ENCODE measurements around the gene CYB5RL.

Gene CYB5RL

GRCh38 chr1:54241364-54241763, 41.5 kb upstream of the CYB5RL start:
- H3K79me2 ChIP-seq (ENCODE audit: low read length): no peaks in the 10 kb centered on the region
- no peak overlapping the region for H3K4me3 ChIP-seq (ENCODE audit: low read length)
- H3K9ac ChIP-seq (ENCODE audit: low read length): no peak overlapping the region
- H3K27me3 ChIP-seq (ENCODE audit: low read depth, low read length): no peaks in the 10 kb centered on the region
- no peak overlapping the region for H2AFZ ChIP-seq (ENCODE audit: low read depth, low read length)
- TF ChIP-seq CTCF (IDR thresholded peaks at IDR 0.05; ENCODE audit: low read depth, low read length): no peak
- no peak for TF ChIP-seq EZH2phosphoT487 (IDR thresholded peaks at IDR 0.05; ENCODE audit: low read depth)
- no peak overlapping the region for H3K27ac ChIP-seq (ENCODE audit: low read length)
- H3K4me2 ChIP-seq (ENCODE audit: low read length): no peak overlapping the region
- H3K36me3 ChIP-seq (replicated peaks; ENCODE audit: low read depth, low read length): no peaks in the 10 kb centered on the region
- peaks cover 6% of the 10 kb centered on the region for H3K4me1 ChIP-seq (ENCODE audit: low read length)
- H4K20me1 ChIP-seq (ENCODE audit: insufficient read depth, low read length): no peaks in the 10 kb centered on the region
- no peaks in the 10 kb centered on the region for H3K9me3 ChIP-seq (ENCODE audit: insufficient read depth, low read length)

GRCh38 chr1:54240741-54241335, 41.0 kb upstream of the CYB5RL start:
- no peak overlapping the region for H3K4me3 ChIP-seq (ENCODE audit: low read length)
- no peak overlapping the region for H3K27ac ChIP-seq (ENCODE audit: low read length)
- H2AFZ ChIP-seq (ENCODE audit: low read depth, low read length): no peak overlapping the region
- no peaks in the 10 kb centered on the region for H4K20me1 ChIP-seq (ENCODE audit: insufficient read depth, low read length)
- H3K9me3 ChIP-seq (ENCODE audit: insufficient read depth, low read length): no peaks in the 10 kb centered on the region
- H3K9ac ChIP-seq (ENCODE audit: low read length): no peak overlapping the region
- no peak for TF ChIP-seq CTCF (IDR thresholded peaks at IDR 0.05; ENCODE audit: low read depth, low read length)
- TF ChIP-seq EZH2phosphoT487 (IDR thresholded peaks at IDR 0.05; ENCODE audit: low read depth): no peak
- no peak overlapping the region for H3K4me2 ChIP-seq (ENCODE audit: low read length)
- H3K4me1 ChIP-seq (ENCODE audit: low read length): peaks cover 6% of the 10 kb centered on the region
- no peaks in the 10 kb centered on the region for H3K27me3 ChIP-seq (ENCODE audit: low read depth, low read length)
- no peaks in the 10 kb centered on the region for H3K36me3 ChIP-seq (replicated peaks; ENCODE audit: low read depth, low read length)
- H3K79me2 ChIP-seq (ENCODE audit: low read length): no peaks in the 10 kb centered on the region

- H3K9me3 ChIP-seq (ENCODE audit: insufficient read depth, low read length): no peaks in the 10 kb centered on the region
- H3K36me3 ChIP-seq (replicated peaks; ENCODE audit: low read depth, low read length): no peaks in the 10 kb centered on the region
- peaks cover 6% of the 10 kb centered on the region for H3K4me1 ChIP-seq (ENCODE audit: low read length)
- H2AFZ ChIP-seq (ENCODE audit: low read depth, low read length): no peak overlapping the region
- no peaks in the 10 kb centered on the region for H3K27me3 ChIP-seq (ENCODE audit: low read depth, low read length)
- no peak overlapping the region for H3K27ac ChIP-seq (ENCODE audit: low read length)
- no peak overlapping the region for H3K9ac ChIP-seq (ENCODE audit: low read length)
- no peak overlapping the region for H3K4me3 ChIP-seq (ENCODE audit: low read length)
- TF ChIP-seq CTCF (IDR thresholded peaks at IDR 0.05; ENCODE audit: low read depth, low read length) (no peak), EZH2phosphoT487 (IDR thresholded peaks at IDR 0.05; ENCODE audit: low read depth) (no peak)
- H4K20me1 ChIP-seq (ENCODE audit: insufficient read depth, low read length): no peaks in the 10 kb centered on the region
- no peak overlapping the region for H3K4me2 ChIP-seq (ENCODE audit: low read length)
- H3K79me2 ChIP-seq (ENCODE audit: low read length): no peaks in the 10 kb centered on the region
Observed at GRCh38 chr1:54239631-54240031, 39.8 kb upstream of the CYB5RL start.

- H3K4me2 ChIP-seq (ENCODE audit: low read length): peak overlapping the region; percentile 26; the same call in 1 of the 2 replicates
- no peaks in the 10 kb centered on the region for H4K20me1 ChIP-seq (ENCODE audit: insufficient read depth, low read length)
- no peak overlapping the region for H3K9ac ChIP-seq (ENCODE audit: low read length)
- no peak overlapping the region for H3K27ac ChIP-seq (ENCODE audit: low read length)
- H2AFZ ChIP-seq (ENCODE audit: low read depth, low read length): no peak overlapping the region
- no peaks in the 10 kb centered on the region for H3K27me3 ChIP-seq (ENCODE audit: low read depth, low read length)
- TF ChIP-seq CTCF (IDR thresholded peaks at IDR 0.05; ENCODE audit: low read depth, low read length) (no peak), EZH2phosphoT487 (IDR thresholded peaks at IDR 0.05; ENCODE audit: low read depth) (no peak)
- no peaks in the 10 kb centered on the region for H3K9me3 ChIP-seq (ENCODE audit: insufficient read depth, low read length)
- no peak overlapping the region for H3K4me3 ChIP-seq (ENCODE audit: low read length)
- no peaks in the 10 kb centered on the region for H3K36me3 ChIP-seq (replicated peaks; ENCODE audit: low read depth, low read length)
- H3K79me2 ChIP-seq (ENCODE audit: low read length): no peaks in the 10 kb centered on the region
- peaks cover 6% of the 10 kb centered on the region for H3K4me1 ChIP-seq (ENCODE audit: low read length)
Observed at GRCh38 chr1:54239035-54239383, 39.2 kb upstream of the CYB5RL start.

Data from OCI-LY3 (cell line).